GM23338 (cell line): ENCODE data around the gene LRRTM2.

ENCODE experiments used
- ETS1 ChIP-seq: IDR thresholded peaks from 2 replicates; pipeline ENCODE4 v1.6.1; 2016; ENCODE audit warnings: antibody characterized with exemption
- EZH2 ChIP-seq: fragments of 200-600 bp; sonication (generic); IDR thresholded peaks from one replicate; pipeline ENCODE4 v1.8.0; 2017; ENCODE audit warnings: antibody characterized with exemption, mild to moderate bottlenecking, low read depth; ENCODE audit not compliant: unreplicated experiment
- EZH2phosphoT487 ChIP-seq: fragments of 200-600 bp; sonication (generic); IDR thresholded peaks from one replicate; pipeline ENCODE4 v1.8.1; 2018; ENCODE audit warnings: antibody characterized with exemption; ENCODE audit not compliant: unreplicated experiment
- JUNB ChIP-seq: IDR thresholded peaks from one replicate; pipeline ENCODE4 v1.6.1; 2016; ENCODE audit warnings: antibody characterized with exemption; ENCODE audit not compliant: unreplicated experiment
- NANOG ChIP-seq: IDR thresholded peaks from 2 replicates; pipeline ENCODE4 v1.6.1; 2016; ENCODE audit warnings: antibody characterized with exemption, borderline replicate concordance
- POLR2AphosphoS5 ChIP-seq: IDR thresholded peaks from 2 replicates; pipeline ENCODE4 v1.6.1; 2016; ENCODE audit warnings: antibody characterized with exemption, low read depth
- REST ChIP-seq: IDR thresholded peaks from one replicate; pipeline ENCODE4 v1.6.1; 2018; ENCODE audit warnings: antibody characterized with exemption; ENCODE audit not compliant: unreplicated experiment
- ZNF331 ChIP-seq: fragments of 250-450 bp; sonication (Bioruptor Pico); IDR thresholded peaks from 2 replicates; pipeline ENCODE4 v1.5.0; 2020; ENCODE audit warnings: low read depth, mild to moderate bottlenecking, moderate library complexity
- TF ChIP-seq, protein P1 (sequence below), 2 experiments: fragments of 200-600 bp in 1 of 2; sonication (generic) in 1 of 2; conservative IDR thresholded peaks; 2 replicates each; pipeline versions ENCODE4 v1.5.1 to v1.6.1; 2016 to 2017; ENCODE audit warnings: antibody characterized with exemption in 2 of 2, low read depth in 2 of 2, mild to moderate bottlenecking in 2 of 2, moderate library complexity in 1 of 2

DNA sequence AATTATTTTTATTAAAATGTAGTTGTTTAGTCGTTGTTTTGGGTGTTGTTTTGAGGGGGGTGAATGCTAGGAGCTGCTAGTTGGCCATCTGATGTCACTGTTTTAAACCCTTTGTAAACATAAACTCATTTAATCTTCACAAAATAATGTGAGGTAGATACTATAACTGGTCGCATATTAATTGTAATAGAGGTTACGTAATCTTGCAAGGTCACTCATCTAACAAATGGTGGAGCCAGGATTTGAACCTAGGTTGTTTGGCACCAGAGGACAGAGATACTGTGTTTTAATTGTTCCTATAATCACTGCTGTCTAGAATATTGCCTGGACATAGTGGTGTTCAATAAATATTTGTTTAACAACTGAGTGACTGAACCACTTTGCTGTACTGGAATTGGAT lies 54.4 kb downstream of the LRRTM2 start:
- TF ChIP-seq, protein P1, sequence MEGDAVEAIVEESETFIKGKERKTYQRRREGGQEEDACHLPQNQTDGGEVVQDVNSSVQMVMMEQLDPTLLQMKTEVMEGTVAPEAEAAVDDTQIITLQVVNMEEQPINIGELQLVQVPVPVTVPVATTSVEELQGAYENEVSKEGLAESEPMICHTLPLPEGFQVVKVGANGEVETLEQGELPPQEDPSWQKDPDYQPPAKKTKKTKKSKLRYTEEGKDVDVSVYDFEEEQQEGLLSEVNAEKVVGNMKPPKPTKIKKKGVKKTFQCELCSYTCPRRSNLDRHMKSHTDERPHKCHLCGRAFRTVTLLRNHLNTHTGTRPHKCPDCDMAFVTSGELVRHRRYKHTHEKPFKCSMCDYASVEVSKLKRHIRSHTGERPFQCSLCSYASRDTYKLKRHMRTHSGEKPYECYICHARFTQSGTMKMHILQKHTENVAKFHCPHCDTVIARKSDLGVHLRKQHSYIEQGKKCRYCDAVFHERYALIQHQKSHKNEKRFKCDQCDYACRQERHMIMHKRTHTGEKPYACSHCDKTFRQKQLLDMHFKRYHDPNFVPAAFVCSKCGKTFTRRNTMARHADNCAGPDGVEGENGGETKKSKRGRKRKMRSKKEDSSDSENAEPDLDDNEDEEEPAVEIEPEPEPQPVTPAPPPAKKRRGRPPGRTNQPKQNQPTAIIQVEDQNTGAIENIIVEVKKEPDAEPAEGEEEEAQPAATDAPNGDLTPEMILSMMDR (conservative IDR thresholded peaks at IDR 0.05; ENCODE audit: low read depth in 2 of 2): no peak
- TF ChIP-seq POLR2AphosphoS5: no peak
- no peak for TF ChIP-seq JUNB
- TF ChIP-seq EZH2: no peak
- TF ChIP-seq EZH2phosphoT487: no peak
- TF ChIP-seq REST: no peak
- no peak for TF ChIP-seq ETS1
- no peak for TF ChIP-seq NANOG
- TF ChIP-seq ZNF331 (CRISPR knock-in tag): no peak
